Central memory CD8-positive, alpha-beta T cell (primary cell): Measurements from ENCODE around the gene TAP2.

Experiments used
- ATAC-seq: fragments of 150-1000 bp; cut with Tn5 transposase; replicated peaks from 2 replicates; pipeline ENCODE4 v1.10.0; 2022; ENCODE audit warnings: mild to moderate bottlenecking, moderate FRiP score, moderate number of reproducible peaks; ENCODE audit not compliant: poor library complexity, severe bottlenecking; ENCODE audit errors: extremely low read depth
- DNase-seq, 2 donors: peaks; one replicate each; pipeline ENCODE4 v3.0.0; 2021; ENCODE audit warnings: low spot score in 2 of 2
- H3K27ac Mint-ChIP-seq: one replicate; pipeline ENCODE4 v1.8.0; 2022; ENCODE audit warnings: low read depth, mild to moderate bottlenecking, moderate library complexity, mixed read lengths
- H3K27me3 Mint-ChIP-seq: one replicate; pipeline ENCODE4 v1.8.0; 2022; ENCODE audit warnings: mixed read lengths
- H3K36me3 Mint-ChIP-seq: one replicate; pipeline ENCODE4 v1.8.0; 2022; ENCODE audit warnings: mild to moderate bottlenecking, moderate library complexity, mixed read lengths; ENCODE audit not compliant: insufficient read depth
- H3K4me1 Mint-ChIP-seq: one replicate; pipeline ENCODE4 v1.8.0; 2022; ENCODE audit warnings: mixed read lengths
- H3K4me3 Mint-ChIP-seq: one replicate; pipeline ENCODE4 v1.8.0; 2022; ENCODE audit warnings: mild to moderate bottlenecking, moderate library complexity, mixed read lengths
- H3K9me3 Mint-ChIP-seq: one replicate; pipeline ENCODE4 v1.8.0; 2022; ENCODE audit warnings: mixed read lengths

Gene TAP2

GRCh38 chr6:32792901-32793435 lies 45.6 kb downstream of the TAP2 start:
- ATAC-seq, result no peak
- H3K27me3 Mint-ChIP-seq, result peaks cover 92% of the 10 kb centered on the region
- H3K27ac Mint-ChIP-seq, result no peak overlapping the region

GRCh38 chr6:32790306-32790705 lies 48.2 kb downstream of the TAP2 start:
- ATAC-seq, result no peak
- H3K4me3 Mint-ChIP-seq, result no peak overlapping the region
- peaks cover 93% of the 10 kb centered on the region for H3K27me3 Mint-ChIP-seq
- no peaks in the 10 kb centered on the region for H3K36me3 Mint-ChIP-seq
- no peaks in the 10 kb centered on the region for H3K9me3 Mint-ChIP-seq
- H3K27ac Mint-ChIP-seq, result no peak overlapping the region
- DNase-seq, result no peak
- no peaks in the 10 kb centered on the region for H3K4me1 Mint-ChIP-seq

More at GRCh38 chr6:32792901-32793435, 45.6 kb downstream of the TAP2 start:
- Mint-ChIP-seq H3K4me3 (no peak overlapping the region), H3K36me3 (peaks cover 2% of the 10 kb centered on the region), H3K9me3 (no peaks in the 10 kb centered on the region), H3K4me1 (peaks cover 8% of the 10 kb centered on the region)
- DNase-seq, result no peak
